ENCODE results near the gene CXCL12. TPM values are rescaled to one million over a fixed set of nuclear protein-coding genes. Genes with fewer than 3 reads are reported as not detected.

Gene CXCL12
- total RNA-seq, 1 donor from 2014 or later, result 130 TPM

DNA sequence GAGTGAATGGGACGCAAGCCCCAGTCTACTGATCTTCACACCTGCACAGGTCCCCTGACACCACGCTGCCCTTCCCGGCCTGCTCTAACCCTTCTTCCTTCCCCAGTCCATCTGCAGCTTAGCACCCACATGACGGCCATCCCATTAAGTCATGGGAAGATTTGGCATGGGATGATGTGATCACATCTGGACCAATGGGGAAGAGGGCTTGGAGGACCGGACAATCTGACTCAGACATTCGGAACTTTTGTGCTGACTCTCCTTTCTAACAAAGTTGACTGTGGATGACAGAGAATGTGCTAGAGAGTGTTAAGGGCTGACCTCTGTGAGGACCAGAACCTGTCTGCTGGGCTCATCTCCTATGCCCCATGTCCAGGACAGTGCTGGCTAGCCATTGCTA, 15.6 kb downstream of the CXCL12 start:
- intact Hi-C loops (cut with micrococcal nuclease), result no loop called here
- no peaks in the 10 kb centered on the region for H3K27me3 ChIP-seq (ENCODE audit: low read depth)
- DNase-seq, result no peak
- peaks cover 47% of the 10 kb centered on the region for H3K36me3 ChIP-seq
- H3K9me3 ChIP-seq (replicated peaks), result no peaks in the 10 kb centered on the region
- H3K4me1 ChIP-seq, result no peaks in the 10 kb centered on the region
- TF ChIP-seq, protein P1, sequence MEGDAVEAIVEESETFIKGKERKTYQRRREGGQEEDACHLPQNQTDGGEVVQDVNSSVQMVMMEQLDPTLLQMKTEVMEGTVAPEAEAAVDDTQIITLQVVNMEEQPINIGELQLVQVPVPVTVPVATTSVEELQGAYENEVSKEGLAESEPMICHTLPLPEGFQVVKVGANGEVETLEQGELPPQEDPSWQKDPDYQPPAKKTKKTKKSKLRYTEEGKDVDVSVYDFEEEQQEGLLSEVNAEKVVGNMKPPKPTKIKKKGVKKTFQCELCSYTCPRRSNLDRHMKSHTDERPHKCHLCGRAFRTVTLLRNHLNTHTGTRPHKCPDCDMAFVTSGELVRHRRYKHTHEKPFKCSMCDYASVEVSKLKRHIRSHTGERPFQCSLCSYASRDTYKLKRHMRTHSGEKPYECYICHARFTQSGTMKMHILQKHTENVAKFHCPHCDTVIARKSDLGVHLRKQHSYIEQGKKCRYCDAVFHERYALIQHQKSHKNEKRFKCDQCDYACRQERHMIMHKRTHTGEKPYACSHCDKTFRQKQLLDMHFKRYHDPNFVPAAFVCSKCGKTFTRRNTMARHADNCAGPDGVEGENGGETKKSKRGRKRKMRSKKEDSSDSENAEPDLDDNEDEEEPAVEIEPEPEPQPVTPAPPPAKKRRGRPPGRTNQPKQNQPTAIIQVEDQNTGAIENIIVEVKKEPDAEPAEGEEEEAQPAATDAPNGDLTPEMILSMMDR (IDR thresholded peaks at IDR 0.05; ENCODE audit: borderline replicate concordance), result no peak
- no peak overlapping the region for H3K4me3 ChIP-seq
- no peak overlapping the region for H3K27ac ChIP-seq (replicated peaks)

GRCh38 chr10:44368637-44369036, 16.3 kb downstream of the CXCL12 start:
- H3K36me3 ChIP-seq, result peaks cover 42% of the 10 kb centered on the region
- no peaks in the 10 kb centered on the region for H3K4me1 ChIP-seq
- no peak overlapping the region for H3K4me3 ChIP-seq
- intact Hi-C loops (cut with micrococcal nuclease), result no loop called here
- TF ChIP-seq, protein P1 (IDR thresholded peaks at IDR 0.05; ENCODE audit: borderline replicate concordance), result no peak
- DNase-seq, result no peak
- H3K27ac ChIP-seq (replicated peaks), result no peak overlapping the region
- no peaks in the 10 kb centered on the region for H3K27me3 ChIP-seq (ENCODE audit: low read depth)
- no peaks in the 10 kb centered on the region for H3K9me3 ChIP-seq (replicated peaks)

GRCh38 chr10:44366941-44367630, 17.8 kb downstream of the CXCL12 start:
- TF ChIP-seq, protein P1 (IDR thresholded peaks at IDR 0.05; ENCODE audit: borderline replicate concordance), result no peak
- Histone ChIP-seq H3K4me3 (no peak overlapping the region), H3K9me3 (replicated peaks) (no peaks in the 10 kb centered on the region), H3K4me1 (no peaks in the 10 kb centered on the region), H3K27ac (replicated peaks) (no peak overlapping the region), H3K36me3 (peaks cover 27% of the 10 kb centered on the region), H3K27me3 (ENCODE audit: low read depth) (no peaks in the 10 kb centered on the region)
- intact Hi-C loops (cut with micrococcal nuclease), result no loop called here
- DNase-seq, result no peak

GRCh38 chr10:44364566-44364965, 20.3 kb downstream of the CXCL12 start:
- no peaks in the 10 kb centered on the region for H3K9me3 ChIP-seq (replicated peaks)
- intact Hi-C loops (cut with micrococcal nuclease), result no loop called here
- peaks cover 7% of the 10 kb centered on the region for H3K36me3 ChIP-seq
- H3K27me3 ChIP-seq (ENCODE audit: low read depth), result no peaks in the 10 kb centered on the region
- DNase-seq, result no peak
- no peaks in the 10 kb centered on the region for H3K4me1 ChIP-seq
- TF ChIP-seq, protein P1 (IDR thresholded peaks at IDR 0.05; ENCODE audit: borderline replicate concordance), result no peak
- no peak overlapping the region for H3K27ac ChIP-seq (replicated peaks)
- no peak overlapping the region for H3K4me3 ChIP-seq

DNA sequence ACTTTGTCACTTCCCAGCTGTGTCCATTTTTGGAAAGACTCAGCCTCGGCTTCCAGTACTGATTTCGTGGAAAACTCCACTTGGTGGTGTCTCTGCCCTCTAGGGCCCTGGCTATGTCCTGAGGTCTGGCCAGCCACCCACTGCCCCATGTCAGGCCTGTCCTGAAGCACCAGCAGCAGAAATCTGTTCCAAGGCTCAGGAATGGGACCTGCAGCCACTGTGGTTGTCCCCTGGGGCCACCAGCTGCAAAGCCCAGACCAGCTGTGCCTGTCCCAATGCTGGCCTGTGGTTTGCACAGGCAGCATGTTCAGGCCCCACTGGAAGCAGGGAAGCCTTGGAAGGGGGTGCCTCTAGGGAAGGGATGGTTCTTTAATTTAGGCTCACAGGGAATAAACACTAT, 21.2 kb downstream of the CXCL12 start:
- TF ChIP-seq, protein P1 (IDR thresholded peaks at IDR 0.05; ENCODE audit: borderline replicate concordance), result no peak
- no peak overlapping the region for H3K4me3 ChIP-seq
- peaks cover 7% of the 10 kb centered on the region for H3K36me3 ChIP-seq
- intact Hi-C loops (cut with micrococcal nuclease), result no loop called here
- H3K27me3 ChIP-seq (ENCODE audit: low read depth), result no peaks in the 10 kb centered on the region
- H3K27ac ChIP-seq (replicated peaks), result no peak overlapping the region
- no peaks in the 10 kb centered on the region for H3K9me3 ChIP-seq (replicated peaks)
- no peak for DNase-seq
- H3K4me1 ChIP-seq, result no peaks in the 10 kb centered on the region
